ENCODE data around the gene TBC1D22B. TPM values are rescaled to one million over a fixed set of nuclear protein-coding genes. Genes with fewer than 3 reads are reported as not detected.

The TBC1D22B gene
- total and polyA plus RNA-seq, 2 donors (not counting 3 experiments of a cell fraction or from before 2014, with no cell fraction given), result 13.1 to 13.6 TPM

- H2AFZ ChIP-seq (ENCODE audit: low read depth, low read length), result no peak overlapping the region
Measured at GRCh38 chr6:37259191-37259590, 1.6 kb downstream of the TBC1D22B start.

More at GRCh38 chr6:37259191-37259590, 1.6 kb downstream of the TBC1D22B start:
- Histone ChIP-seq H3K79me2 (ENCODE audit: control insufficient read depth, insufficient read depth, low read length) (peaks cover 46% of the 10 kb centered on the region), H3K9me1 (replicated peaks; ENCODE audit: control insufficient read depth, extremely low read depth, insufficient read depth, low read length) (no peaks in the 10 kb centered on the region), H3K9ac (replicated peaks; ENCODE audit: extremely low read depth, insufficient read depth, low read length) (peak overlapping the region; percentile 99), H3K9me3 (replicated peaks; ENCODE audit: control insufficient read depth, insufficient read depth, low read length) (no peaks in the 10 kb centered on the region), H3K4me3 (replicated peaks in 1 of 3; ENCODE audit: insufficient read depth in 1 of 3, low read depth in 1 of 3, low read length in 3 of 3) (peak overlapping the region in 1 of 3 experiments; percentile 80), H3K27ac (ENCODE audit: insufficient read depth, low read depth, low read length) (peak overlapping the region; percentile 97), H3K36me3 (ENCODE audit: control insufficient read depth in 2 of 2, extremely low read depth in 1 of 2, insufficient read depth in 2 of 2, low read length in 2 of 2) (no peaks in the 10 kb centered on the region), H3K4me1 (ENCODE audit: control insufficient read depth, extremely low read depth, insufficient read depth, low read length) (peaks cover 22% of the 10 kb centered on the region), H4K20me1 (replicated peaks; ENCODE audit: control insufficient read depth, extremely low read depth, insufficient read depth, low read length) (no peaks in the 10 kb centered on the region), H3K4me2 (ENCODE audit: insufficient read depth, low read length) (peak overlapping the region; percentile 92), H3K27me3 (ENCODE audit: control insufficient read depth in 2 of 2, insufficient read depth in 2 of 2, low read length in 2 of 2) (no peaks in the 10 kb centered on the region)
- FAIRE-seq (peak; percentile 97), DNase-seq (ENCODE audit: low read depth, low spot score) (peak; percentile 89)
- ChIA-PET CTCF (interaction anchor here (0.7 kb wide), 1 partner anchor 17 kb away, joined by 4 read pairs; no protein-coding TSS in a partner anchor), POLR2A (interaction anchor here (0.5 to 1.0 kb wide), 2 partner anchors 16 to 90 kb away, joined by 3 read pairs; no protein-coding TSS in a partner anchor)
- no peak for TF ChIP-seq POLR2A (IDR thresholded peaks at IDR 0.05; ENCODE audit: low read depth, low read length)
- no peak for TF ChIP-seq EZH2 (IDR thresholded peaks at IDR 0.05; ENCODE audit: borderline replicate concordance, low read depth, low read length, severe bottlenecking)
- peak; percentile 51 for TF ChIP-seq GATA2 (IDR thresholded peaks at IDR 0.05; ENCODE audit: insufficient read depth, insufficient read length, low read depth, low read length)
- TF ChIP-seq POLR2AphosphoS5 (IDR thresholded peaks at IDR 0.05; ENCODE audit: insufficient read depth, low read depth, low read length), result no peak
- no peak for TF ChIP-seq FOS (IDR thresholded peaks at IDR 0.05; ENCODE audit: borderline replicate concordance, insufficient read depth, low read length)
- no peak for TF ChIP-seq MYC (IDR thresholded peaks at IDR 0.05; ENCODE audit: low read depth, low read length)
- peak; percentile 40 for TF ChIP-seq JUN (IDR thresholded peaks at IDR 0.05; ENCODE audit: borderline replicate concordance, insufficient read depth, insufficient read length, low read depth)
- TF ChIP-seq CTCF (IDR thresholded peaks at IDR 0.05; ENCODE audit: extremely low read depth in 1 of 2, insufficient read depth in 1 of 2, low read depth in 1 of 2, low read length in 2 of 2), result no peak
- no peak for TF ChIP-seq MAX (IDR thresholded peaks at IDR 0.05; ENCODE audit: insufficient read depth, insufficient read length)
- dilution Hi-C loops (cut with MboI; ENCODE audit: extremely low pct_ligation_motif_present, low sequenced_read_pairs), result no loop called here
- no TSS peak for BruUV-seq (replicated peaks)
- intact Hi-C loops (cut with micrococcal nuclease), result loop anchor here (1.0 to 2.0 kb wide), 2 partner anchors 36 to 230 kb away; no protein-coding TSS in a partner anchor

Measured in endothelial cell of umbilical vein (primary cell).